MM.1S (cell line): ENCODE data around the gene DOCK11.

Experiments
- EZH2 ChIP-seq: fragments of 300-600 bp; sonication (generic); optimal IDR thresholded peaks from 2 replicates; pipeline ENCODE3; 2017; ENCODE audit warnings: low read depth, mild to moderate bottlenecking, antibody characterized with exemption, low read length, mixed read lengths
- TF ChIP-seq, protein P1 (sequence below): fragments of 300-600 bp; sonication (generic); IDR thresholded peaks from 2 replicates; pipeline ENCODE4 v1.5.1; 2016; ENCODE audit warnings: antibody characterized with exemption, low read length, mixed read lengths

- TF ChIP-seq, protein P1, sequence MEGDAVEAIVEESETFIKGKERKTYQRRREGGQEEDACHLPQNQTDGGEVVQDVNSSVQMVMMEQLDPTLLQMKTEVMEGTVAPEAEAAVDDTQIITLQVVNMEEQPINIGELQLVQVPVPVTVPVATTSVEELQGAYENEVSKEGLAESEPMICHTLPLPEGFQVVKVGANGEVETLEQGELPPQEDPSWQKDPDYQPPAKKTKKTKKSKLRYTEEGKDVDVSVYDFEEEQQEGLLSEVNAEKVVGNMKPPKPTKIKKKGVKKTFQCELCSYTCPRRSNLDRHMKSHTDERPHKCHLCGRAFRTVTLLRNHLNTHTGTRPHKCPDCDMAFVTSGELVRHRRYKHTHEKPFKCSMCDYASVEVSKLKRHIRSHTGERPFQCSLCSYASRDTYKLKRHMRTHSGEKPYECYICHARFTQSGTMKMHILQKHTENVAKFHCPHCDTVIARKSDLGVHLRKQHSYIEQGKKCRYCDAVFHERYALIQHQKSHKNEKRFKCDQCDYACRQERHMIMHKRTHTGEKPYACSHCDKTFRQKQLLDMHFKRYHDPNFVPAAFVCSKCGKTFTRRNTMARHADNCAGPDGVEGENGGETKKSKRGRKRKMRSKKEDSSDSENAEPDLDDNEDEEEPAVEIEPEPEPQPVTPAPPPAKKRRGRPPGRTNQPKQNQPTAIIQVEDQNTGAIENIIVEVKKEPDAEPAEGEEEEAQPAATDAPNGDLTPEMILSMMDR = no peak
- TF ChIP-seq EZH2 = no peak
Observed at GRCh38 chrX:118562582-118563164, 67.1 kb downstream of the DOCK11 start.
